ENCODE data around the gene KLHL10.

KLHL10 gene

GRCh38 chr17:41896726-41897125 is 59.1 kb downstream of the KLHL10 start:
- no peak for DNase-seq
